Brain microvascular endothelial cell (primary cell): ENCODE measurements around the gene DIDO1.
A peak's percentile ranks its signal among the peaks of the same experiment; 100 is the strongest.

Source experiments
- DNase-seq: peaks from one replicate; pipeline ENCODE4 v3.0.0-alpha.2; 2020
- H3K27ac ChIP-seq: fragments of 250-450 bp; sonication (Bioruptor Pico); 2 replicates; pipeline ENCODE4 v1.5.1; 2020; ENCODE audit warnings: mild to moderate bottlenecking, moderate library complexity
- H3K27me3 ChIP-seq: fragments of 250-450 bp; sonication (Bioruptor Pico); replicated peaks from 2 replicates; pipeline ENCODE4 v1.5.1; 2020; ENCODE audit warnings: mild to moderate bottlenecking
- H3K36me3 ChIP-seq: fragments of 250-450 bp; sonication (Bioruptor Pico); replicated peaks from 2 replicates; pipeline ENCODE4 v1.5.1; 2020; ENCODE audit warnings: mild to moderate bottlenecking
- H3K4me3 ChIP-seq: 2 replicates; pipeline ENCODE4 v1.5.1; 2011; ENCODE audit warnings: low read depth, mild to moderate bottlenecking, control low read depth, low read length, moderate library complexity
- in situ Hi-C: cut with HindIII; loops from 2 replicates; pipeline ENCODE4 v1.10.0; 2017; ENCODE audit warnings: low sequenced_read_pairs, low pct_ligation_motif_present
- TF ChIP-seq, protein P1 (sequence below): IDR thresholded peaks from 2 replicates; pipeline ENCODE4 v1.5.1; 2011; ENCODE audit warnings: low read depth, mild to moderate bottlenecking, moderate library complexity, low read length, control low read depth, inconsistent platforms; ENCODE audit errors: missing control alignments

The DIDO1 gene

DNA sequence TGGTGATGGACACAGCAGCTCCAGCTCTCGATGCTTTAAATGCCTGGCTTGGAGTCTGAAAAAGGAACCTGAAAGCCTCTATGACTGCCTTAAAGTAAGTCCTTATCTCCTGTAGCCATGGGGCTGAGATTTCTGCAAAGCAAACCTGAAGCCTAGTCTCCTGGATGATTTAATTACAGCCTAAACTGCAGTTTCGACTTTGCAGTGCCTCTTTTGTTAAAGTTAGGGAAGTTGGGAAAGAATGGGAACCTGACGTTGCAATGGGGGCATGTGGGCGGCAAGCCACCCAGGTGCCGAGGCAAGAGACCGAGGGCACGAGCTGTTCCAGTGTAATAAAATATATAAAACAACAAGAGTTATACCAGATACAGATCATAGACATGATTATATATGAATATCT, 53.0 kb downstream of the DIDO1 start:
- H3K4me3 ChIP-seq, result no peak overlapping the region
- DNase-seq, result no peak
- no peaks in the 10 kb centered on the region for H3K27me3 ChIP-seq
- H3K27ac ChIP-seq, result no peak overlapping the region
- in situ Hi-C loops, result no loop called here
- TF ChIP-seq, protein P1, sequence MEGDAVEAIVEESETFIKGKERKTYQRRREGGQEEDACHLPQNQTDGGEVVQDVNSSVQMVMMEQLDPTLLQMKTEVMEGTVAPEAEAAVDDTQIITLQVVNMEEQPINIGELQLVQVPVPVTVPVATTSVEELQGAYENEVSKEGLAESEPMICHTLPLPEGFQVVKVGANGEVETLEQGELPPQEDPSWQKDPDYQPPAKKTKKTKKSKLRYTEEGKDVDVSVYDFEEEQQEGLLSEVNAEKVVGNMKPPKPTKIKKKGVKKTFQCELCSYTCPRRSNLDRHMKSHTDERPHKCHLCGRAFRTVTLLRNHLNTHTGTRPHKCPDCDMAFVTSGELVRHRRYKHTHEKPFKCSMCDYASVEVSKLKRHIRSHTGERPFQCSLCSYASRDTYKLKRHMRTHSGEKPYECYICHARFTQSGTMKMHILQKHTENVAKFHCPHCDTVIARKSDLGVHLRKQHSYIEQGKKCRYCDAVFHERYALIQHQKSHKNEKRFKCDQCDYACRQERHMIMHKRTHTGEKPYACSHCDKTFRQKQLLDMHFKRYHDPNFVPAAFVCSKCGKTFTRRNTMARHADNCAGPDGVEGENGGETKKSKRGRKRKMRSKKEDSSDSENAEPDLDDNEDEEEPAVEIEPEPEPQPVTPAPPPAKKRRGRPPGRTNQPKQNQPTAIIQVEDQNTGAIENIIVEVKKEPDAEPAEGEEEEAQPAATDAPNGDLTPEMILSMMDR, result no peak
- no peaks in the 10 kb centered on the region for H3K36me3 ChIP-seq

DNA sequence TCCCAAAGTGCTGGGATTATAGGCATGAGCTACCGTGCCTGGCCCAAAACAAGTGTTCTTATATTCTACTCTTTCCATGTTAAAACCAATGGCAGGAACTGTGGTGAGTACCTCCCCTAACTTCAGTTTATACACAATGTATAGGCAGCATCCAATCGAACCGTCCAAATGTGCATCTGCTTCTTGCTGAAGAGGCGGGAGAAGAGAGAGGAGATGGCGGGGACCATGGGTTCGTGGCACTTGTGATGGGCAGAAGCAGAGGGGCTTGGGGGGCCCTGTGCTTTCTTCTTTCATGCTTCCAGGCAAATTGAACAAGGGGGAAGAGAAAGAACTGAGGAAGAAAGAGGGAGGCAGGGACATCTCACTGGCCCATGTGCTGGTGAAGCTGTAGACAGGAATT, 53.4 kb downstream of the DIDO1 start:
- no peaks in the 10 kb centered on the region for H3K36me3 ChIP-seq
- H3K27me3 ChIP-seq, result no peaks in the 10 kb centered on the region
- no peak overlapping the region for H3K27ac ChIP-seq
- DNase-seq, result no peak
- in situ Hi-C loops, result no loop called here
- TF ChIP-seq, protein P1, result no peak
- no peak overlapping the region for H3K4me3 ChIP-seq

DNA sequence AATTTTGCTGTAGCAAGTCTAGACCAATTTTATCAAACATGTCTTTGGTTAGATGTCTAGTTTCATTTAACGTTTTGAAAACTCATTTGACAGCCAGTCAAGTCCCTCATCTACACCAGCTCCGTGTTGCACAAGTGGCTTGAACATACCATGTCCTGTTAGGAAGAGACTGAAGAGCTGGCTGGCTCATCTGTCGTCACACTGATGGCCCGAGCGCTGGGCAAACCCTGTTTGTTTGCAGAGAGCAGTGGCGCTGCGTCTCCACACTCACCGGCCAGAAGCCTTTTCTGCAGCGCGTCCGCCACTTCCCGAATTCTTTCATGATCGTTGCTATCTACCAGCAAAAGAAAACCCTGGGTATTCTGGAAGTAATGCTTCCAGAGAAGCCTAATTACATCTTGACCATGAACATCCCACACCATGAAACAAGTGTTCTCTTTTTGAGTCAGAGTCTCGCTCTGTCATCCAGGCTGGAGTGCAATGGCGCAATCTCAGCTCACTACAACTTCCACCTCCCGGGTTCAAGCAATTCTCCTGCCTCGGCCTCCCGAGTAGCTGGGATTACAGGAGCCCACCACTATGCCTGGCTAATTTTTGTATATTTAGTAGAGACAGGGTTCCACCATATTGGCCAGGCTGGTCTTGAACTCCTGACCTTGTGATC, 54.0 kb downstream of the DIDO1 start:
- no peaks in the 10 kb centered on the region for H3K27me3 ChIP-seq
- H3K36me3 ChIP-seq, result no peaks in the 10 kb centered on the region
- TF ChIP-seq, protein P1, result no peak
- H3K4me3 ChIP-seq, result no peak overlapping the region
- no peak for DNase-seq
- H3K27ac ChIP-seq, result no peak overlapping the region
- in situ Hi-C loops, result no loop called here

DNA sequence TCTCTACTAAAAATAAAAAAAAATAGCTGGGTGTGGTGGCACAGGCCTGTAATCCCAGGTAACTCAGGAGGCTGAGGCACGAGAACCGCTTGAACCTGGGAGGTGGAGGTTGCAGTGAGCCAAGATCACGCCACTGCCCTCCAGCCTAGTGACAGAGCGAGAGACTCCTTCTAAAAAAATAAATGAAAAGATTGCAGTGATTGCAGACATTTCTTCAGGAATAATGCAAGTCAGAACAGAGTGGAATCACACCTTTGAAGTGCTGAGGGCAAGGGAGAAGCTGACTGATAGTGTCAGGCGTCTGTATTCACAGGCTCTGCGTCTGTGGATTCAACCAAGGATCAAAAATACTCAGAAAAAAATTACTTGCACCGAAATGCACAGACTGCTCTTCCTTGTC, 62.1 kb downstream of the DIDO1 start:
- TF ChIP-seq, protein P1, result no peak
- in situ Hi-C loops, result no loop called here
- Histone ChIP-seq H3K27me3 (no peaks in the 10 kb centered on the region), H3K36me3 (no peaks in the 10 kb centered on the region), H3K4me3 (no peak overlapping the region), H3K27ac (no peak overlapping the region)
- no peak for DNase-seq

DNA sequence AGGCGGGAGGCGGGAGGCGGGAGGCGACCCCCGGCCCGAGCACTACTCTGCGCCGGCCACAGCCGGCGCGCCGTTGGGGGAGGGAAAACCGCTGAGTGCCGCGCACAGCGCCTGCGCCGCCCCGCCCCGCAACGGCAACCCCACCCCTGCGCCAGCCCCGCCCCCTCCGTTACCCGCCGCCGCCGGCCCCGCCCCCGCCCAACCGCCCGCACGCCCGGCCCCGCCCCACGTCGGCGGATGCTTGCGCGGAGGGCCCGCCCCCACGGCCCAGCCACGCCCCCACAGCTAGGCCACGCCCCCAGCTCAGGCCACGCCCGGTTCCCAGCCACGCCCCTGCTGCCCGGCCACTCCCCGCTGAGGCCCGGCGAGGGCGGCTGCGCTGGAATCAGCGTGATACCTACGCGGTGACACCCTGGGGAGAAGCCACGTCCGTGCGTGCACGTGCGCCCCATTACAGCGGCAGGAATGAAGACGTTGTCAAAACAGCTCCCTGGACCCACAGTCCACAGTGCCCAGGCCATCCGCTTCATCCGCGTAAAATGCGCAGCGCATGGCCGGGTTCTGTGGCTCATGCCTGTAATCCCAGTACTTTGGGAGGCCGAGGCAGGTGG, 64.5 kb downstream of the DIDO1 start, which contains the start of gene TCFL5:
Gene TCFL5 (minus strand): TSS at position 97 of the 611 bp plus-strand sequence. CDS start 152 bp downstream, outside the sequence.
- peaks cover 6% of the 10 kb centered on the region for H3K36me3 ChIP-seq
- in situ Hi-C loops, result no loop called here
- TF ChIP-seq, protein P1, result no peak
- DNase-seq, result peak; percentile 70
- no peak within 1 kb of the TSS for H3K27ac ChIP-seq
- H3K27me3 ChIP-seq, result no peaks in the 10 kb centered on the region
- peak within 1 kb of the TSS; percentile 55 for H3K4me3 ChIP-seq
